Progenitor cell of endocrine pancreas (in vitro differentiated cells): ENCODE results near the gene CNTROB. TPM values are rescaled to one million over a fixed set of nuclear protein-coding genes. Genes with fewer than 3 reads are reported as not detected.

Experiments
- DNase-seq: peaks from one replicate; pipeline ENCODE4 v3.0.0; 2021; ENCODE audit warnings: low spot score; ENCODE audit not compliant: unreplicated experiment
- H3K27ac Mint-ChIP-seq: 2 replicates; pipeline ENCODE4 v1.8.0; 2021; ENCODE audit warnings: mild to moderate bottlenecking, moderate library complexity, mixed read lengths
- H3K27me3 Mint-ChIP-seq: 2 replicates; pipeline ENCODE4 v1.8.0; 2021; ENCODE audit warnings: mixed read lengths
- H3K36me3 Mint-ChIP-seq: 2 replicates; pipeline ENCODE4 v1.8.0; 2022; ENCODE audit warnings: mixed read lengths; ENCODE audit not compliant: insufficient read depth
- H3K4me1 Mint-ChIP-seq: 2 replicates; pipeline ENCODE4 v1.8.0; 2021; ENCODE audit warnings: low read depth, mixed read lengths
- H3K4me3 Mint-ChIP-seq: 2 replicates; pipeline ENCODE4 v1.8.0; 2021; ENCODE audit warnings: low read depth, mild to moderate bottlenecking, moderate library complexity, mixed read lengths
- H3K9me3 Mint-ChIP-seq: 2 replicates; pipeline ENCODE4 v1.8.0; 2021; ENCODE audit warnings: low read depth, mixed read lengths
- total RNA-seq: library from RNA; stranded (reverse); gene quantifications from 2 replicates; pipeline ENCODE4 v1.2.1, GENCODE V29; 2021
- TF ChIP-seq, protein P1 (sequence below): fragments of 200-600 bp; sonication (generic); IDR thresholded peaks from one replicate; pipeline ENCODE4 v1.5.0; 2021; ENCODE audit warnings: antibody characterized with exemption, mild to moderate bottlenecking; ENCODE audit not compliant: unreplicated experiment

The CNTROB gene
- total RNA-seq, 1 donor from 2014 or later, result 51.6 TPM

DNA sequence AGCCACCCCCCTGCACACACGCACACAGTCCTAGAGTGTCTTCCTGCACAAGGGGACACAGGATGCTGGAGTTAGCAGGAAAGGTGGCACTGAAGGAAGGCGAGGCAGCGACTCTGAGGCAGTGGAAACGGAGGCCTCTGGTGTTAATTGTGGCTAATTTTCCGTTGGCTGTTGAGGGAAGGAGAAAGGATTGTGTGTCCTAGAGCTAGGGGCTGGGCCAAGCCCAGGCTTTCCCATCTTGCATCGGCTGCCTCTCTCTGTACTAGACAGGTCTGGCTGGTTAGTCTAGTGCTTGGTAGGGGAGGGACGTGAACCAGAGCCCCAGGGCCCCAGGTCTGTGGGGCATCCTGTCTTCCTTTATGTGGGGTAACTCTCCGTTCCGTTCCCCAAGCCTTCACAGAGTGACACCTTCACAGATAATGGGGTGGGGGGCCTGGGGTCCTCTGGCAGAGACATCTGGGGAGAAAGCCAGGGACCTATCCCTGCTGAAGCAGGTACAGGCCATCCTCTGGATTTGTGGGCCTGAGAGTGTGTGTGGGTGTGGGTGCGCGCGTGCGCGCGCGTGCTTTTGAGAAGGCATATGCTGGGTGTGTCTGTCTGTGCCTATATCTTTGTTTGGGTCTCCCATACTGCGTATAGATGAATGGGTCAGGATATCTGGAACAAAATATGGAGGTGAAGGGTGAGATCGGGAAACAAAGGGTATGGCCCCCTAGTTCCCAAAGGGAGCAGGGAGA lies 43.7 kb upstream of the CNTROB start, which contains the start of gene CHD3:
Gene CHD3, plus strand, starts transcription at position 606 of the 737 bp plus-strand sequence. CDS start 212 bp downstream, outside the sequence.
- peaks cover 11% of the 10 kb centered on the region for H3K36me3 Mint-ChIP-seq
- no peak within 1 kb of the TSS for H3K27ac Mint-ChIP-seq
- H3K4me1 Mint-ChIP-seq, result peaks cover 3% of the 10 kb centered on the region
- no peak within 1 kb of the TSS for H3K4me3 Mint-ChIP-seq
- no peaks in the 10 kb centered on the region for H3K9me3 Mint-ChIP-seq
- DNase-seq, result no peak
- no peaks in the 10 kb centered on the region for H3K27me3 Mint-ChIP-seq
- TF ChIP-seq, protein P1, sequence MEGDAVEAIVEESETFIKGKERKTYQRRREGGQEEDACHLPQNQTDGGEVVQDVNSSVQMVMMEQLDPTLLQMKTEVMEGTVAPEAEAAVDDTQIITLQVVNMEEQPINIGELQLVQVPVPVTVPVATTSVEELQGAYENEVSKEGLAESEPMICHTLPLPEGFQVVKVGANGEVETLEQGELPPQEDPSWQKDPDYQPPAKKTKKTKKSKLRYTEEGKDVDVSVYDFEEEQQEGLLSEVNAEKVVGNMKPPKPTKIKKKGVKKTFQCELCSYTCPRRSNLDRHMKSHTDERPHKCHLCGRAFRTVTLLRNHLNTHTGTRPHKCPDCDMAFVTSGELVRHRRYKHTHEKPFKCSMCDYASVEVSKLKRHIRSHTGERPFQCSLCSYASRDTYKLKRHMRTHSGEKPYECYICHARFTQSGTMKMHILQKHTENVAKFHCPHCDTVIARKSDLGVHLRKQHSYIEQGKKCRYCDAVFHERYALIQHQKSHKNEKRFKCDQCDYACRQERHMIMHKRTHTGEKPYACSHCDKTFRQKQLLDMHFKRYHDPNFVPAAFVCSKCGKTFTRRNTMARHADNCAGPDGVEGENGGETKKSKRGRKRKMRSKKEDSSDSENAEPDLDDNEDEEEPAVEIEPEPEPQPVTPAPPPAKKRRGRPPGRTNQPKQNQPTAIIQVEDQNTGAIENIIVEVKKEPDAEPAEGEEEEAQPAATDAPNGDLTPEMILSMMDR, result no peak

GRCh38 chr17:7889166-7889955 lies 42.6 kb upstream of the CNTROB start:
- Mint-ChIP-seq H3K4me3 (no peak overlapping the region), H3K4me1 (peaks cover 3% of the 10 kb centered on the region), H3K27ac (no peak overlapping the region), H3K27me3 (no peaks in the 10 kb centered on the region), H3K36me3 (peaks cover 18% of the 10 kb centered on the region), H3K9me3 (no peaks in the 10 kb centered on the region)
- DNase-seq, result no peak
- TF ChIP-seq, protein P1, result no peak

DNA sequence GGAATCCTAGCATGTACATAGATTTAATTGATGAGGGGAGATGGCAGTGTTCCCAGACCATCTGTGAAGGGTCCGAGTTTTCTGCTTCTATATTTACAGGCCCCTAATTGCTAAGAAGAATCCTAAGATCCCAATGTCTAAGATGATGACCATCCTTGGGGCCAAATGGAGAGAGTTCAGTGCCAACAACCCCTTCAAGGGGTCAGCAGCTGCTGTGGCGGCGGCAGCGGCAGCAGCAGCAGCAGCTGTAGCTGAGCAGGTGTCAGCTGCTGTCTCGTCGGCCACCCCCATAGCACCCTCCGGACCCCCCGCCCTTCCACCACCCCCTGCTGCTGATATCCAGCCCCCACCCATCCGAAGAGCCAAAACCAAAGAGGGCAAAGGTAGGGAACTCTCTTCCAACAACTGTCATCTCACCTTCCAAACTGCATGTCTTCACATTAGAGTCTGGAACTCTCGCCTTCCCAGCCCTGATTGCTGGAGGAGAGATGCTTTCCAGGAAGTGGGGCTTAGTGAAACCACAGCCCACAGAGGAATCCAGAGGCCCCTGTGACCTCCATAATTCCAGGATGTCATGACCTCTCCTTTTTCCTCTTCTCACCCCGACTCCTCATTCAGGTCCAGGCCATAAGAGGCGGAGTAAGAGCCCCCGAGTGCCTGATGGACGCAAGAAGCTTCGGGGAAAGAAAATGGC lies 38.7 kb upstream of the CNTROB start:
- Mint-ChIP-seq H3K27me3 (no peaks in the 10 kb centered on the region), H3K27ac (no peak overlapping the region), H3K36me3 (peaks cover 40% of the 10 kb centered on the region)

GRCh38 chr17:7894226-7894625 lies 37.8 kb upstream of the CNTROB start:
- H3K27ac Mint-ChIP-seq, result no peak overlapping the region
- no peak overlapping the region for H3K4me3 Mint-ChIP-seq
- H3K4me1 Mint-ChIP-seq, result peaks cover 9% of the 10 kb centered on the region
- no peaks in the 10 kb centered on the region for H3K27me3 Mint-ChIP-seq
- TF ChIP-seq, protein P1, result no peak
- DNase-seq, result no peak
- H3K36me3 Mint-ChIP-seq, result peaks cover 42% of the 10 kb centered on the region
- no peaks in the 10 kb centered on the region for H3K9me3 Mint-ChIP-seq

More for the DNA sequence above, 38.7 kb upstream of the CNTROB start:
- Mint-ChIP-seq H3K4me1 (peaks cover 10% of the 10 kb centered on the region), H3K9me3 (no peaks in the 10 kb centered on the region), H3K4me3 (no peak overlapping the region)
- TF ChIP-seq, protein P1, result no peak
- DNase-seq, result no peak

DNA sequence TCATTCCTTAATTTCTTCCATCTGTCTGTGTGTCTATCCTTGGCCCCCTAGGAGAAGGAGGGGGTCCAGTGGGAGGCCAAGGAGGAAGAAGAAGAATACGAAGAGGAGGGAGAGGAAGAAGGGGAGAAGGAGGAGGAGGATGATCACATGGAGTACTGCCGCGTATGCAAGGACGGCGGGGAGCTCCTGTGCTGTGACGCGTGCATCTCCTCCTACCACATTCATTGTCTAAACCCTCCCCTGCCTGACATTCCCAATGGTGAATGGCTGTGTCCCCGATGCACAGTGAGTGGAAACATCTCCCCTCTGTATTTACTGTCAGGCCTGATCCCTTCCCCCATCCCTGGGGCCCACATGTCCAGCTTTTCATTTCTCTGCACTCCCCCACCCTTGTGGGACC lies 37.1 kb upstream of the CNTROB start:
- TF ChIP-seq, protein P1, result no peak
- no peaks in the 10 kb centered on the region for H3K27me3 Mint-ChIP-seq
- peaks cover 9% of the 10 kb centered on the region for H3K4me1 Mint-ChIP-seq
- H3K4me3 Mint-ChIP-seq, result no peak overlapping the region
- no peak overlapping the region for H3K27ac Mint-ChIP-seq
- DNase-seq, result no peak
- peaks cover 48% of the 10 kb centered on the region for H3K36me3 Mint-ChIP-seq
- no peaks in the 10 kb centered on the region for H3K9me3 Mint-ChIP-seq
